GM10266 (cell line): ENCODE data around the gene POM121.
"Not testable (repeated sequence)": the region's sequence is repeated elsewhere in the genome, so short reads cannot be mapped to it uniquely, and the experiment has no call there.

Experiments used
- DNase-seq: peaks from one replicate; pipeline ENCODE4 v3.0.0; 2012; ENCODE audit errors: extremely low spot score
- CTCF ChIP-seq: IDR thresholded peaks from 2 replicates; pipeline ENCODE4 v1.5.1; 2012; ENCODE audit warnings: mild to moderate bottlenecking, low read depth; ENCODE audit not compliant: control insufficient read depth, insufficient read depth; ENCODE audit errors: missing control alignments

The POM121 gene

GRCh38 chr7:72925546-72926120 is 738 bp downstream of the POM121 start:
- no peak for DNase-seq
- no peak for TF ChIP-seq CTCF

GRCh38 chr7:72927791-72928190 is 2.9 kb downstream of the POM121 start:
- DNase-seq: not testable (repeated sequence)

- DNase-seq: not testable (repeated sequence)
Observed at GRCh38 chr7:72928216-72928615, 3.3 kb downstream of the POM121 start.

GRCh38 chr7:72942022-72942705 is 17.3 kb downstream of the POM121 start:
- DNase-seq: not testable (repeated sequence)

- not testable (repeated sequence) for DNase-seq
Observed at GRCh38 chr7:72942956-72943355, 18.1 kb downstream of the POM121 start.

GRCh38 chr7:72944937-72945336 is 20.0 kb downstream of the POM121 start:
- DNase-seq: not testable (repeated sequence)

- DNase-seq: not testable (repeated sequence)
Observed at GRCh38 chr7:72945597-72945996, 20.7 kb downstream of the POM121 start.

GRCh38 chr7:72946130-72946745 is 21.3 kb downstream of the POM121 start:
- not testable (repeated sequence) for DNase-seq

- DNase-seq: not testable (repeated sequence)
Observed at GRCh38 chr7:72948714-72949113, 23.8 kb downstream of the POM121 start.

- not testable (repeated sequence) for DNase-seq
Observed at GRCh38 chr7:72949276-72949675, 24.4 kb downstream of the POM121 start.

- not testable (repeated sequence) for DNase-seq
Observed at GRCh38 chr7:72949686-72950085, 24.8 kb downstream of the POM121 start.

- not testable (repeated sequence) for DNase-seq
Observed at GRCh38 chr7:72950432-72950831, 25.5 kb downstream of the POM121 start.

GRCh38 chr7:72953901-72954562 is 29.1 kb downstream of the POM121 start:
- DNase-seq: not testable (repeated sequence)

- not testable (repeated sequence) for DNase-seq
Observed at GRCh38 chr7:72954563-72955198, 29.8 kb downstream of the POM121 start.

- DNase-seq: not testable (repeated sequence)
Observed at GRCh38 chr7:72960029-72960428, 35.1 kb downstream of the POM121 start.

- DNase-seq: not testable (repeated sequence)
Observed at GRCh38 chr7:72960626-72961345, 35.9 kb downstream of the POM121 start.

- not testable (repeated sequence) for DNase-seq
Observed at GRCh38 chr7:72961346-72961650, 36.4 kb downstream of the POM121 start.

- not testable (repeated sequence) for DNase-seq
Observed at GRCh38 chr7:72963056-72963455, 38.2 kb downstream of the POM121 start.
